Stimulated activated naive CD8-positive, alpha-beta T cell treated with anti-CD3 and anti-CD28 coated beads, Interleukin-15, Interleukin-2, amounts not matched to agents 100 ng/mL and 50 ng/mL, for 24 hours (primary cell): Measurements from ENCODE around the gene SP3.

Experiments used
- H3K27ac Mint-ChIP-seq: one replicate; pipeline ENCODE4 v1.8.0; 2021; ENCODE audit warnings: mild to moderate bottlenecking, mixed read lengths
- H3K27me3 Mint-ChIP-seq: one replicate; pipeline ENCODE4 v1.8.0; 2021; ENCODE audit warnings: mixed read lengths
- H3K36me3 Mint-ChIP-seq: one replicate; pipeline ENCODE4 v1.8.0; 2021; ENCODE audit warnings: low read depth, mixed read lengths
- H3K4me1 Mint-ChIP-seq: one replicate; pipeline ENCODE4 v1.8.0; 2021; ENCODE audit warnings: low read depth, mixed read lengths
- H3K4me3 Mint-ChIP-seq: one replicate; pipeline ENCODE4 v1.8.0; 2021; ENCODE audit warnings: mild to moderate bottlenecking, mixed read lengths
- H3K9me3 Mint-ChIP-seq: one replicate; pipeline ENCODE4 v1.8.0; 2021; ENCODE audit warnings: mixed read lengths

SP3 gene

DNA sequence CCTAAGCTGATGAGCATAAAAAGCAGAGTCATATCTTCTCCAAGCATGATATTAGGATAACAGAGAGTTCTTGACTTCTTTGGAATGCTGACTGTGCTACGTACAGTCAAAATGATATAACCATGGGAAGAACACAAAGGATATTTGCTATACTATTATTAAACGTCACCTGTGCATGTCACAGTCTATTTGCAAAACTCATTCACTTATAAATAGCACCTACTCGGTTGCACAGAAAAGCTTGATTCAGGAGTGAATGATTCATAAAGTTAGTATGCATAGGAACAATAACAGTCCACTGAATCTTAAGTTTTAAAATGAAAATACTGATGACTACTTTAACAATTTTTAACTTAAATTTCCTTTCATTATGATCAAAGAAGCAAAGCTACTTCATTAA, 83.3 kb downstream of the SP3 start:
- Mint-ChIP-seq H3K36me3 (no peaks in the 10 kb centered on the region), H3K27me3 (peaks cover 29% of the 10 kb centered on the region), H3K4me1 (no peaks in the 10 kb centered on the region), H3K9me3 (no peaks in the 10 kb centered on the region), H3K27ac (no peak overlapping the region), H3K4me3 (no peak overlapping the region)

DNA sequence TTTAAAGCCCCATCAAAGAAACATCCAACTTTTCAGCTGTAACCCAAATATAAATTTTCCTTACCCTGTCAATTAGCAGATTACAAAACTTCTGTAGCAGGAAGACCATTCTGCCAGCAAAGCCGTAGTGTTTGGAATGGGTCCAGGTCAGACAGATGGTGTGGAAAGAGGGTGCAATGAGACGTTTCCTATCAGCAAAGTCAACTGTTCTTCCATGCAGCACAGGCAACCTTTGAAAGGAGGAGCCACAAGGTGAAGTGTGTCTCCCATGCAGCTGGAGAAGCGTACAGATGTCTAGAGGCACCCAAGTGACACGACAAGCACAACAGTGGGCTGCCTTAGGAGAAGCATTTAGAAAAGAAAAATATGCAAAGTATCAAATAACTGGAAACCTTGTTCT, 83.7 kb downstream of the SP3 start:
- no peak overlapping the region for H3K27ac Mint-ChIP-seq
- H3K9me3 Mint-ChIP-seq, result no peaks in the 10 kb centered on the region
- no peaks in the 10 kb centered on the region for H3K36me3 Mint-ChIP-seq
- H3K27me3 Mint-ChIP-seq, result peaks cover 26% of the 10 kb centered on the region
- H3K4me1 Mint-ChIP-seq, result no peaks in the 10 kb centered on the region
- H3K4me3 Mint-ChIP-seq, result no peak overlapping the region

DNA sequence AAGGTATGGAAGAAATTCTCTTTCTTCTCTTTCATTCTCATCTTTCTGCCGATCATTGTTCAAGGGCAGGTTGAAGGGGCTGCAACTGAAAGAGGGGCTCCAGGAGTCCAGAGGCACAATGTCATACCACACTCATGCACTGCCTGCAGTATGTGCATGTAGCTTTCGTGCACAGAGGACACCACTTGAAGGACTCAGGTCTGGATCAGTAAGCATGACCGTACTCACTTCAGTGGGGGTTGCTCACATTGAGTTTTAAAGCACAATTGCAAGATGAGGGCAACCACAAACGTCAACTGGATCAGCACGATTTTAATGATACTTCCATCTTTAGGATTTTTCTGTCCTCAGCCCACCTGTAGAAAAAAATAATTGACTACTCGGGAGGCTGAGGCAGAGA, 84.6 kb downstream of the SP3 start:
- no peaks in the 10 kb centered on the region for H3K9me3 Mint-ChIP-seq
- H3K27me3 Mint-ChIP-seq, result peaks cover 26% of the 10 kb centered on the region
- H3K4me3 Mint-ChIP-seq, result no peak overlapping the region
- no peaks in the 10 kb centered on the region for H3K36me3 Mint-ChIP-seq
- H3K4me1 Mint-ChIP-seq, result no peaks in the 10 kb centered on the region
- no peak overlapping the region for H3K27ac Mint-ChIP-seq

DNA sequence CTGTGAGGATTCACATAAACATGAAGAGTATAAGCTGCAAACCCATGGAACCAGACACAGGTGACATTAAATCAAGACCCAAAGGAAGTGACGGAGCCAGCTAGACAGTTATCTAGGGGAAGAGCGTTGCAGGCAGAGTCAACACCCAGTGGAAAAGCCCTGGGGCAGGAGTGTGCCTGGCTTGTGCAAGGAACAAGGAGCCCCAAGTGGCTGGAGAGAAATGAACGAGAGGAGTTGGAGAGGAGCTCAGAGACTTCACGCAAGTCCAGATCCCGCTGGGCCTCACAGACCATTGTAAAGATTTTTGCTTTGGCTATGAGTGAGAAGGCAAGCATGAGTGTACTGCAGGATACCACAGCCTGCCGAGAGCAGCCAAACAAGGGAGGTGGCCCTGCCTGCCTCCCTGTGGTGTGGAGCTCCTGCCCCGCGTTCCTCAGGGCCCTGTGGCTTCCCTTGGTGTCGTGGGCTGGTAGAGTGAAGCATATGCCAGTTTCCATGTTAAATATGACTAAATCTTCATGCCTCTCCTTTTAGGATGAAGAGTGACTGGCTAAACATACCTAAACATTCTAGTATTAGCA, 88.2 kb downstream of the SP3 start:
- Mint-ChIP-seq H3K4me1 (no peaks in the 10 kb centered on the region), H3K27me3 (peaks cover 23% of the 10 kb centered on the region), H3K4me3 (no peak overlapping the region), H3K27ac (no peak overlapping the region), H3K9me3 (no peaks in the 10 kb centered on the region), H3K36me3 (no peaks in the 10 kb centered on the region)

DNA sequence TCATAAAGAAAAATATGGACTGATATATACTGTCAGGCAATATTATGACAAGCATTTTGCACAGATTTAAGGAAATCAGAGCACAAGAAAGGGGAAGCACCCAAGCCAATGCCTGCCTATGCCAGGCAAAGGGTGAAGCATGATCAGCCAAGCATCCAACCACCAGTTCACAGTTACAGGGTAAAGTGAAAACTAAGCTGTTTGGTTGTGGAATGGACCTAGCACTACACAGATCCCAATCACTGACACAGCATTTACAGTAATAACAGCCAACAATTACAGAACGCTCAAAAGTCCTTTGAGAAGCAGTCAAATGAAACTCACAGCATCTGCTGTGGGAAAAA, 90.3 kb downstream of the SP3 start:
- Mint-ChIP-seq H3K27ac (no peak overlapping the region), H3K36me3 (no peaks in the 10 kb centered on the region)

DNA sequence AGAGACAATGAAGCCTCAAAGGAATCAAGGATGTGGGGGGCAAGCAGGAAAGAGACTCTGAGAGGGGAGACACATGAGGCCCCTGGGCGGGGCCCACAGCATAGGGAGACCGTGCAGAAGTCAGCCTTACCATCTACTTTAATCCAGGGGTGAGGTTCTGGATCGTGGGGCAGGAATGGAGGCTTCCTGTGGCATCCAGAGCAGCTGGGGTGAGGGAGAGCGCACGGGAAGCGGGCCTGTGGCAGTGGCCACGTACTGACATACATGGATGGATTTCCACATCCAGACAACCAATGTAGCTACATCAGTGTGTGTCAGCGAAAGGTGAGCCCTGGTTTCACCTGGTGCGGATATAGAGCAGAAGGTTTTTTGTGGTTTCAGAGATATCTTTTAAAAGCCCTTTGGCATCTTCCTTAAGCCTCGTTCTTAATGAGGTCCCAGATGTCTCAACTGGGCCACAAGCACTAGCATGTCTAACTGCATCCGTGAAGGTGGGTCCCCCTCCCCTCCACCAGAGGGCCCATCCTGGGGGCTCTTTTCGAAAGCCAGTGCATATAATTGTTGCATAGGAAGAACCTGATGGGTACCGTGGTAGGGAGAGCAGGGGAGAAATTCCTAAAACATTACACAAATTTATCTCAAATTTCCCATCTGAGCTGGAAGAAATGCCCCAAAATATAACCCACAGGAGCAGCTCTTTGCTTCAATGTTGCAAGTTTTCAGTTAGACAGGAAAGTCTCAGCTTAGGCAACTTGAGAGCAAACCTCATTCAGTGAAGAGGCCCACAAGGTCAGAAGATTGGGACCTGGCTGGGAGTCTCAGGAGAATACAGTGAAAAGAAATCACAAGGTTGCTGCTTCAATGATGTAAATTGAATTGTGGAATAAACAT, 90.9 kb downstream of the SP3 start:
- H3K4me3 Mint-ChIP-seq, result no peak overlapping the region
- no peaks in the 10 kb centered on the region for H3K4me1 Mint-ChIP-seq
- H3K36me3 Mint-ChIP-seq, result no peaks in the 10 kb centered on the region
- no peaks in the 10 kb centered on the region for H3K9me3 Mint-ChIP-seq
- peaks cover 7% of the 10 kb centered on the region for H3K27me3 Mint-ChIP-seq
- no peak overlapping the region for H3K27ac Mint-ChIP-seq

More for the DNA sequence above, 90.3 kb downstream of the SP3 start:
- Mint-ChIP-seq H3K4me3 (no peak overlapping the region), H3K27me3 (peaks cover 10% of the 10 kb centered on the region), H3K9me3 (no peaks in the 10 kb centered on the region), H3K4me1 (no peaks in the 10 kb centered on the region)

DNA sequence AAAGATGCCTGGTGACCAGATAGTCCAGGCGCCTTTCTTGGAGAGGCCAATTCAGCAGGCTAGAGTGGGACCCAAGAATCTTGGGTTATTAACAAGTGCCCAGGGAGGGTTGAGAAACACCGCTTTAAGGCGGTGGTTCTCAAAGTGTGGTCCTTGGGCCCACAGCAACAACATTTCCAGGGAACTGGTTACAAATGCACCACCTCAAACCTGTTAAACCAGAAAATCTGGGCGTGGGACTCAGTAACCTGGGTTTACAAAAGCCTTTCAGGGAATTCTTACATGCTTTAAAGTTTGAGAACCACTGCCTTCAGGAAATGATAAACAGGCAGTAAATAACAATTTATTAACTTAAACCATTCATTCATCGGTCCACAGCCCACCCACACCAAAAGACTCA, 92.5 kb downstream of the SP3 start:
- Mint-ChIP-seq H3K4me1 (no peaks in the 10 kb centered on the region), H3K4me3 (no peak overlapping the region), H3K27me3 (peaks cover 14% of the 10 kb centered on the region), H3K36me3 (no peaks in the 10 kb centered on the region), H3K27ac (no peak overlapping the region), H3K9me3 (no peaks in the 10 kb centered on the region)

DNA sequence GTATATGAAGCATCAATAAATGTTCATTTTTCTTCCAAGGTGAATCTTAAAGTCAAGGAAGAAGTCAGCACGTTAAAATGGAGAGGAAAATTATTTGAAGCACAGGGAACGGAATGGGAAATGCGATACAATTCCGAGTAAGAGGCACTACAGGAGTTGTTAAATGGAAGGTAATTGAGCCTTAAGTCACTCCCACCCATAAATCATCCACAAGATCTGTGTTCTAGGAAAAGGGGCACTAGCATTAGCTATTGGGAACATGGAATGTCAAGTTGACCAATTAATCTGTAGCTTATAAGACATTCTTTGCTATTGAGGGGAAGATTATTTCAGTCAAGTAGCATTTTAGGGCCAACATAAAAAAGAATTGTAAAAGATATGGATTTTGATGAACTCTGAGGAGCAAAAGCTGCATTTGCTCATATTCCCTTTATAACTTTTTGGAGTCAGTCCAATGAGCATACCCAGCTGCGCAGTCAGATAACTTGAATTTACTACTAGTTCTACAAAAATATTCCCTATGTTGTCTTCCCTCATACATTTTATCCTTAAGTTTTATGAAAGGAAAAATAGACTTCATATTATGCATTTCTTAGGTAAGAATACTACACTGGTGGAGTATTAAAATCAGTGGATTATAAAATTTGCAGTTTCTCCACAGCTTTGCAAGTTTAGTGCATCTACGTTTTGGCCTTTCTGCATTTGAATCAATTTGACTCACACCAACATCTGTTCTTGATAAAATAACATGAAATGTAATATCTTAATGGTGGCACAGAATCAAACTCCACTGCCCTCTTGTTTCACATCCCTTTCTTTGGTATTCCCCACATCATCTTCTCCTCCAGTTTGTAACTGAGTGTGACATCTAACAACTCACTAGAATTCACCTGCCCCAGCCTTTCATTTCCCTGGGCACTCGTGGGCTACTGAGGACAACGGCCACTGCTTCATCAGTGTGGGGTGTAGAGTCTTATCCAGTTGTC, 95.6 kb downstream of the SP3 start:
- no peaks in the 10 kb centered on the region for H3K9me3 Mint-ChIP-seq
- H3K36me3 Mint-ChIP-seq, result no peaks in the 10 kb centered on the region
- peaks cover 17% of the 10 kb centered on the region for H3K27me3 Mint-ChIP-seq
- H3K27ac Mint-ChIP-seq, result no peak overlapping the region
- no peak overlapping the region for H3K4me3 Mint-ChIP-seq
- H3K4me1 Mint-ChIP-seq, result no peaks in the 10 kb centered on the region

DNA sequence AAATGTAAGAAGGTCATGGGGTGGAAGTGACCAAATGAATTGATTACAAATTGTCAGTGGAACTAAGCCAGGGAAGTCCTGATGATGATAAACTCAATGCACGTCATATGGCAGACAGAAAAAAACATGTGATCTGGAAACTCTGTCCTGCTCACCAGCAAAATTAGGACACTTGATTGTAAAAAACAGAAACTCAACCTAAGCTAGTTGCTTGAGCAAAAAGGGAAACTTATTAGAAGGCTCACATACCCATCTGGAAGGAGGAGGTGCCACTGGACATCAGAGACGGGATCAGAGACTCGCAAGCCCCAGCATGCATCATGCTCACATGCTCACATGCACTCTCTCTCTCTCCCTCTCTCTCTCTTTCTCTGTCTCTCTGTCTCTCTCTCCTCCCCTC, 96.8 kb downstream of the SP3 start:
- no peak overlapping the region for H3K4me3 Mint-ChIP-seq
- peaks cover 17% of the 10 kb centered on the region for H3K27me3 Mint-ChIP-seq
- H3K36me3 Mint-ChIP-seq, result no peaks in the 10 kb centered on the region
- no peaks in the 10 kb centered on the region for H3K4me1 Mint-ChIP-seq
- no peak overlapping the region for H3K27ac Mint-ChIP-seq
- no peaks in the 10 kb centered on the region for H3K9me3 Mint-ChIP-seq

DNA sequence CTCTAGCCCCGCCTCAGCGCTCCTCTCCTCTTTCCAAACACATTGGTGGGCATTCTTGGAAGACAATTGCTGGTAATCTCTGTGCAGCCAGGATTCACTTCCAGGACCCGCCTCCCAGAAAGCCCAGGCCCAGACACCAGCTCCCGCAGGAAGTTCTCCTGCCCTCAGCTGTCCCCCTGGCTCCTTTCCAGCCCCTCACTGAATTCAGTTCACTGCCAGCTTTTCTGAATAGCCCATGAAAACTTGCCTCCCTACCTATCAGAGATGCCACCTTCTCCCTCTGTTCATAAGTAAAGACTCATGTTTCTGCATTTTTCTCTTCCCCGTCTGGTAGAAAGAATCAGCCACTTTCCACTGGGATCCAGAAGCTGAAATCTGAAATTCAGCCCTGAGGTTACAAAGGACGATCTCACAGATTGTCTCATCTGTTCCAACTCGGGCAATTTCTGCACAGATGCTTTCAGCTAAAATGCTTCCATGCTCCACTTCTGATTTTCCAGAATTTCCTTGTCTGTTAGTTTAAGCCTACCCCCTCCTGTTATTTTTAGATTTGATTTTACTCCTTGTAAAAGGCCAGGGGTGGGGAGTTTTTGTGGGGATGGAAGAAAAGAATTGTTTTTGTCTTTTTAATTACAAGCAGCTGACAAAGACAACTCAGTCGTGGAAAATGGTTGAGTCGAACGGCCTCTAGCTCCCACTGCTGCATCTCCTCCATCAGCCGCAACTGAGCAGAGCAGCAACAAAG, 98.1 kb downstream of the SP3 start:
- Mint-ChIP-seq H3K36me3 (no peaks in the 10 kb centered on the region), H3K27ac (no peak overlapping the region), H3K9me3 (no peaks in the 10 kb centered on the region), H3K27me3 (peaks cover 17% of the 10 kb centered on the region), H3K4me3 (no peak overlapping the region), H3K4me1 (no peaks in the 10 kb centered on the region)

DNA sequence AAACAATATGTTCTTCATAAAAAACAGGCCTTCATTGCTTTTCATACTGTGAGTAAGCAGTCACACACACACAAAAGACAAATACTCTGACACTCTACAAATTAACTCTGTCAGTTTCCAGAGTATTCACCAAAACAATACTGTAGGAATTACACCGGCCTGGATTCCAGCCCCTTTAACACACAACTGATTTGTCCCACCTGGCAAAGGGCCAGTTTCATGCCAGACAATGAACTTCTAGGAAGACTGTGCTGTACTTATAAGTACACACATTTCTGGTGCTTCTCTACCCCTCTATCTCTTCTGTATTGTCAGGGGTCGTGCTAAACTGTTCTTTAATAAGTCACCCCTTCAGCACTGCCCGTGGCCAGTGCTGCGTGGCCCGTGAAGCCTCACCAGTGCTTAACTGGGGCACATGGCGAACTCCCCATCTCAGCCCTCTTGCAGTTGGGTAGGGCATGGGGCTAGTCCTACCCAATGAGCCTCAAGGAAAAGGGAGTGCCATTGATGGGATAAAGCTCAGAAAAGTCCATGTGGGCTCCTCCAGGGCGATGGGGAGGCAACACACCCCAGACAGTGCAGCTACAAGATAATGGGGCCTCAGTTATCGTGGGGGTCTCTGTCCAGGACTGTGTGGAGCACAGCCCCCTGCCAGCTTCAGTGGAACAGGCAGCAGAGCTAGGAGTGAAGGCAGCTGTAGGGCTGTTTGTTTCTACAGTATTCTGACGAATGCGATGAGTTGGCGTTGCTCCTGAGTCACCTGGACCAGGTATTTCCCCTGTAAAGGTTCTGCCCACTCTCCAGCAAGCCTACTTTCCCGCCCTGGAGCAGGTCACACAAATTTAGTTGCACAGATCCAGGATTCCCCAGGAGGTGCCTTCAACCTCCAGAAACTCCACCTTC, 99.0 kb downstream of the SP3 start:
- Mint-ChIP-seq H3K9me3 (no peaks in the 10 kb centered on the region), H3K4me1 (no peaks in the 10 kb centered on the region), H3K4me3 (no peak overlapping the region), H3K27ac (no peak overlapping the region), H3K27me3 (peaks cover 17% of the 10 kb centered on the region), H3K36me3 (no peaks in the 10 kb centered on the region)

DNA sequence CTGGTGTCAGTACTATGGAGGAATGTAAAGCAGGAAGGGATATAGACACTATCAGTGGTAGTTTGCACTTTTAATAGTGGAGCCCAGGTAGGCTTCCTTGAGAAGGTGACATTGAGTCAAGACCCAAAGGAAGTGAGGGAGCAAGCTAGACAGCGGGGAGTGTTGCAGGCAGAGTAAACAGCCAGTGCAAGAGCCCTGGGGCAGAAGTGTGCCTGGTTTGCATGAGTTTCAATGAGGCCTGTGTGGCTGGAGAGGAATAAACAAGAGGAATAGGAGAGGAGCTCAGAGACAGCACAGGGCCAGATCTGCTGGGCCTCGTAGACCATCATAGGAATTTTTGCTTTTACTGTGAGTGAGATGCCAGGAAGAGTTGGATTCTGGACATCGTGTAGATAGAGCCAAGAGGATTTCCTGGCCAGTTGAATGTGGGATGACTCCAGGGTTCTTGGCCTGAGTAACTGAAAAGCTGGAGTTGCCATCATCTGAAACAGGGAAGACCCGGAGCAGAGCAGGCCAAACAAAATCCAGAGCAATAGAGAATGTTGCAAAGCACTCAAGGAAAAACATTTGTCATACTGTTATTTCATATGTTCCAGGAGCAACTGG, 102.5 kb downstream of the SP3 start:
- Mint-ChIP-seq H3K27me3 (peaks cover 3% of the 10 kb centered on the region), H3K27ac (no peak overlapping the region), H3K4me1 (peaks cover 4% of the 10 kb centered on the region), H3K4me3 (no peak overlapping the region), H3K9me3 (no peaks in the 10 kb centered on the region), H3K36me3 (no peaks in the 10 kb centered on the region)

DNA sequence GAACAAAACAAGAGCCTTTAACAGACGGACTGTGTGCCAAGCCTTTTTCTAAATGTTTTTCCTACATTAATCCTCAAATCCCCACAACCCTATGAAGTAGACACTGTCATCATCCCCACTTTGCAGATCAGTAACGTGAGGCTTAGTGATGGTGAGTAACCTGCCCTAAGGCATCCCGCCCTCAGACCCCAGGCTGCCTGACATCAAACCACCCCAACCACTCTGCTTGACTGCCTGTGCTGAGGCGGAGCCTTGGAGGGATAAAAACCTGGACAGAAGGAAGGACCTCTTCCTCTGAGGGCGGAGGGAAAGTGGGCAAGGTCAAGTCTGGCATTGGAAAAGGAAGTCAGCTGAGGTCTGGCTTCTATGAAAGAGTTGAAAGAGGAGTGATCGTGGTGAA, 104.6 kb downstream of the SP3 start:
- no peaks in the 10 kb centered on the region for H3K9me3 Mint-ChIP-seq
- peaks cover 4% of the 10 kb centered on the region for H3K4me1 Mint-ChIP-seq
- H3K4me3 Mint-ChIP-seq, result no peak overlapping the region
- no peaks in the 10 kb centered on the region for H3K27me3 Mint-ChIP-seq
- no peaks in the 10 kb centered on the region for H3K36me3 Mint-ChIP-seq
- peak overlapping the region; percentile 53 for H3K27ac Mint-ChIP-seq
